GM10847 (cell line): ENCODE data around the gene ITPRIPL1.

Source experiments
- POLR2A ChIP-seq: IDR thresholded peaks from 2 replicates; pipeline ENCODE4 v1.6.1; 2011; ENCODE audit not compliant: insufficient read length; ENCODE audit errors: extremely low read depth

Gene ITPRIPL1

GRCh38 chr2:96374211-96374951, 49.3 kb downstream of the ITPRIPL1 start:
- TF ChIP-seq POLR2A = no peak
